Effector memory CD4-positive, alpha-beta T cell (primary cell): ENCODE data around the gene DMRTB1.

ENCODE experiments used
- DNase-seq, 3 donors: peaks; one replicate each; pipeline ENCODE4 v3.0.0-alpha.2; 2020
- H3K27ac ChIP-seq: 2 replicates; pipeline ENCODE4 v1.7.0; 2013; ENCODE audit warnings: mild to moderate bottlenecking, low read length, moderate library complexity; ENCODE audit not compliant: insufficient read depth, poor library complexity, severe bottlenecking
- H3K27me3 ChIP-seq: replicated peaks from 2 replicates; pipeline ENCODE4 v1.7.0; 2013; ENCODE audit warnings: mild to moderate bottlenecking, low read length; ENCODE audit not compliant: insufficient read depth, control insufficient read depth, poor library complexity, severe bottlenecking
- H3K36me3 ChIP-seq: 2 replicates; pipeline ENCODE4 v1.7.0; 2013; ENCODE audit warnings: mild to moderate bottlenecking, low read length, moderate library complexity; ENCODE audit not compliant: control insufficient read depth, insufficient read depth
- H3K4me1 ChIP-seq: 2 replicates; pipeline ENCODE4 v1.7.0; 2013; ENCODE audit warnings: low read length, mild to moderate bottlenecking; ENCODE audit not compliant: control insufficient read depth, insufficient read depth, poor library complexity, severe bottlenecking
- H3K4me3 ChIP-seq: 2 replicates; pipeline ENCODE4 v1.7.0; 2013; ENCODE audit warnings: low read length, low read depth, mild to moderate bottlenecking; ENCODE audit not compliant: insufficient read depth, poor library complexity, severe bottlenecking
- H3K9me3 ChIP-seq: 2 replicates; pipeline ENCODE4 v1.7.0; 2013; ENCODE audit warnings: mild to moderate bottlenecking, low read length, moderate library complexity; ENCODE audit not compliant: control insufficient read depth

Gene DMRTB1

GRCh38 chr1:53501065-53502005 lies 42.1 kb downstream of the DMRTB1 start:
- Histone ChIP-seq H3K27me3 (no peaks in the 10 kb centered on the region), H3K4me3 (no peak overlapping the region), H3K9me3 (no peaks in the 10 kb centered on the region), H3K4me1 (no peaks in the 10 kb centered on the region), H3K36me3 (no peaks in the 10 kb centered on the region), H3K27ac (no peak overlapping the region)
- no peak for DNase-seq

GRCh38 chr1:53502641-53503432 lies 43.6 kb downstream of the DMRTB1 start:
- H3K27ac ChIP-seq, result no peak overlapping the region
- no peak overlapping the region for H3K4me3 ChIP-seq
- no peaks in the 10 kb centered on the region for H3K9me3 ChIP-seq
- no peaks in the 10 kb centered on the region for H3K36me3 ChIP-seq
- H3K4me1 ChIP-seq, result no peaks in the 10 kb centered on the region
- H3K27me3 ChIP-seq, result no peaks in the 10 kb centered on the region
- DNase-seq, result no peak

GRCh38 chr1:53503433-53504217 lies 44.4 kb downstream of the DMRTB1 start:
- Histone ChIP-seq H3K27ac (no peak overlapping the region), H3K4me1 (no peaks in the 10 kb centered on the region), H3K36me3 (no peaks in the 10 kb centered on the region), H3K27me3 (no peaks in the 10 kb centered on the region), H3K4me3 (no peak overlapping the region), H3K9me3 (no peaks in the 10 kb centered on the region)
- DNase-seq, result no peak

GRCh38 chr1:53504901-53505300 lies 45.7 kb downstream of the DMRTB1 start:
- Histone ChIP-seq H3K27me3 (no peaks in the 10 kb centered on the region), H3K9me3 (no peaks in the 10 kb centered on the region), H3K4me3 (no peak overlapping the region), H3K4me1 (no peaks in the 10 kb centered on the region), H3K36me3 (no peaks in the 10 kb centered on the region), H3K27ac (no peak overlapping the region)
- no peak for DNase-seq

GRCh38 chr1:53505401-53505800 lies 46.2 kb downstream of the DMRTB1 start:
- H3K4me1 ChIP-seq, result no peaks in the 10 kb centered on the region
- H3K27me3 ChIP-seq, result no peaks in the 10 kb centered on the region
- H3K4me3 ChIP-seq, result no peak overlapping the region
- DNase-seq, result no peak
- H3K36me3 ChIP-seq, result no peaks in the 10 kb centered on the region
- no peaks in the 10 kb centered on the region for H3K9me3 ChIP-seq
- H3K27ac ChIP-seq, result no peak overlapping the region

- Histone ChIP-seq H3K27ac (no peak overlapping the region), H3K9me3 (no peaks in the 10 kb centered on the region), H3K27me3 (no peaks in the 10 kb centered on the region), H3K4me3 (no peak overlapping the region), H3K4me1 (no peaks in the 10 kb centered on the region), H3K36me3 (no peaks in the 10 kb centered on the region)
- no peak for DNase-seq
Measured at GRCh38 chr1:53505891-53506290, 46.7 kb downstream of the DMRTB1 start.

- Histone ChIP-seq H3K9me3 (no peaks in the 10 kb centered on the region), H3K4me1 (no peaks in the 10 kb centered on the region), H3K36me3 (no peaks in the 10 kb centered on the region), H3K4me3 (no peak overlapping the region), H3K27ac (no peak overlapping the region), H3K27me3 (no peaks in the 10 kb centered on the region)
- no peak for DNase-seq
Measured at GRCh38 chr1:53506355-53507050, 47.3 kb downstream of the DMRTB1 start.

- Histone ChIP-seq H3K27me3 (no peaks in the 10 kb centered on the region), H3K27ac (no peak overlapping the region), H3K9me3 (no peaks in the 10 kb centered on the region), H3K4me1 (no peaks in the 10 kb centered on the region), H3K36me3 (no peaks in the 10 kb centered on the region), H3K4me3 (no peak overlapping the region)
- DNase-seq, result no peak
Measured at GRCh38 chr1:53507116-53507820, 48.1 kb downstream of the DMRTB1 start.
